ENCODE data around the gene TRIM9.

The TRIM9 gene

GRCh38 chr14:51028851-51029754 is 65.8 kb downstream of the TRIM9 start:
- no peaks in the 10 kb centered on the region for H3K4me1 ChIP-seq (ENCODE audit: insufficient read depth, low read length, poor library complexity, severe bottlenecking)
- no peaks in the 10 kb centered on the region for H4K20me1 ChIP-seq (ENCODE audit: insufficient read depth, low read length, poor library complexity, severe bottlenecking)
- no peak overlapping the region for H3K9ac ChIP-seq (ENCODE audit: low read depth, low read length, poor library complexity, severe bottlenecking)
- H3K27me3 ChIP-seq (ENCODE audit: insufficient read depth, low read length, poor library complexity, severe bottlenecking) = no peaks in the 10 kb centered on the region
- H3K79me2 ChIP-seq (ENCODE audit: insufficient read depth, low read length) = no peaks in the 10 kb centered on the region
- no peak overlapping the region for H3K4me2 ChIP-seq (ENCODE audit: low read depth, low read length, poor library complexity, severe bottlenecking)
- no peaks in the 10 kb centered on the region for H3K9me2 ChIP-seq (replicated peaks; ENCODE audit: low read depth, low read length)
- H3F3A ChIP-seq (ENCODE audit: low read depth) = no peaks in the 10 kb centered on the region
- TF ChIP-seq, protein P1, sequence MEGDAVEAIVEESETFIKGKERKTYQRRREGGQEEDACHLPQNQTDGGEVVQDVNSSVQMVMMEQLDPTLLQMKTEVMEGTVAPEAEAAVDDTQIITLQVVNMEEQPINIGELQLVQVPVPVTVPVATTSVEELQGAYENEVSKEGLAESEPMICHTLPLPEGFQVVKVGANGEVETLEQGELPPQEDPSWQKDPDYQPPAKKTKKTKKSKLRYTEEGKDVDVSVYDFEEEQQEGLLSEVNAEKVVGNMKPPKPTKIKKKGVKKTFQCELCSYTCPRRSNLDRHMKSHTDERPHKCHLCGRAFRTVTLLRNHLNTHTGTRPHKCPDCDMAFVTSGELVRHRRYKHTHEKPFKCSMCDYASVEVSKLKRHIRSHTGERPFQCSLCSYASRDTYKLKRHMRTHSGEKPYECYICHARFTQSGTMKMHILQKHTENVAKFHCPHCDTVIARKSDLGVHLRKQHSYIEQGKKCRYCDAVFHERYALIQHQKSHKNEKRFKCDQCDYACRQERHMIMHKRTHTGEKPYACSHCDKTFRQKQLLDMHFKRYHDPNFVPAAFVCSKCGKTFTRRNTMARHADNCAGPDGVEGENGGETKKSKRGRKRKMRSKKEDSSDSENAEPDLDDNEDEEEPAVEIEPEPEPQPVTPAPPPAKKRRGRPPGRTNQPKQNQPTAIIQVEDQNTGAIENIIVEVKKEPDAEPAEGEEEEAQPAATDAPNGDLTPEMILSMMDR (conservative IDR thresholded peaks at IDR 0.05; ENCODE audit: low read length) = no peak
- no peak for TF ChIP-seq EZH2phosphoT487 (IDR thresholded peaks at IDR 0.05; ENCODE audit: borderline replicate concordance)
- no peak overlapping the region for H3K4me3 ChIP-seq (ENCODE audit: low read length, poor library complexity, severe bottlenecking)
- H3K36me3 ChIP-seq (ENCODE audit: insufficient read depth, low read length) = no peaks in the 10 kb centered on the region
- H2AFZ ChIP-seq (ENCODE audit: low read length) = no peak overlapping the region
- H3K9me3 ChIP-seq (ENCODE audit: insufficient read depth, low read depth, low read length) = no peaks in the 10 kb centered on the region

DNA sequence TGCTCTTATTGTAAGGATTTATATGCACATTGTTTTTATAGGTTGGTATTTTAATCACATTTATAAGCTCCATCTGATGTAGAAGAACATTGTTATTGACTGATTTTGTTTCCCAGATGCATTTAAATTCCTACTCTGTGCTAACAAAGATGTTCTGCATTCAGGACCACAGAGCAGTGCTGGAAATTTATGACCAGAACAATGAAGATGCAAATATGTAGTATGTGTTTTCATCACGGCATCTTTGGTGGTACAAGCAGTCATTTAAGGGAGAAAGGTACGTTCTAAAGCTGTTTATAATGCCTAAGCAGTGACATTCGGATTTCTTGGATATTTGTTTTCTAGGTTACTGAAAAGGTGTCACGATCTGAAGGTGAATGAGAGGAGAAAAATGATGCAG is 66.5 kb downstream of the TRIM9 start:
- Histone ChIP-seq H3K4me2 (ENCODE audit: low read depth, low read length, poor library complexity, severe bottlenecking) (no peak overlapping the region), H2AFZ (ENCODE audit: low read length) (no peak overlapping the region), H3K27me3 (ENCODE audit: insufficient read depth, low read length, poor library complexity, severe bottlenecking) (no peaks in the 10 kb centered on the region), H3K79me2 (ENCODE audit: insufficient read depth, low read length) (no peaks in the 10 kb centered on the region), H3K9me3 (ENCODE audit: insufficient read depth, low read depth, low read length) (no peaks in the 10 kb centered on the region), H3K36me3 (ENCODE audit: insufficient read depth, low read length) (no peaks in the 10 kb centered on the region), H4K20me1 (ENCODE audit: insufficient read depth, low read length, poor library complexity, severe bottlenecking) (no peaks in the 10 kb centered on the region), H3K9ac (ENCODE audit: low read depth, low read length, poor library complexity, severe bottlenecking) (no peak overlapping the region), H3F3A (ENCODE audit: low read depth) (no peaks in the 10 kb centered on the region), H3K9me2 (replicated peaks; ENCODE audit: low read depth, low read length) (no peaks in the 10 kb centered on the region), H3K4me1 (ENCODE audit: insufficient read depth, low read length, poor library complexity, severe bottlenecking) (no peaks in the 10 kb centered on the region), H3K4me3 (ENCODE audit: low read length, poor library complexity, severe bottlenecking) (no peak overlapping the region)
- TF ChIP-seq, protein P1 (conservative IDR thresholded peaks at IDR 0.05; ENCODE audit: low read length) = no peak
- no peak for TF ChIP-seq EZH2phosphoT487 (IDR thresholded peaks at IDR 0.05; ENCODE audit: borderline replicate concordance)

- no peak overlapping the region for H3K9ac ChIP-seq (ENCODE audit: low read depth, low read length, poor library complexity, severe bottlenecking)
- H3K4me3 ChIP-seq (ENCODE audit: low read length, poor library complexity, severe bottlenecking) = no peak overlapping the region
- peaks cover 17% of the 10 kb centered on the region for H3K4me1 ChIP-seq (ENCODE audit: insufficient read depth, low read length, poor library complexity, severe bottlenecking)
- H3K9me3 ChIP-seq (ENCODE audit: insufficient read depth, low read depth, low read length) = no peaks in the 10 kb centered on the region
- peaks cover 7% of the 10 kb centered on the region; the same call in 1 of the 2 replicates for H3K36me3 ChIP-seq (ENCODE audit: insufficient read depth, low read length)
- H3K4me2 ChIP-seq (ENCODE audit: low read depth, low read length, poor library complexity, severe bottlenecking) = no peak overlapping the region
- H4K20me1 ChIP-seq (ENCODE audit: insufficient read depth, low read length, poor library complexity, severe bottlenecking) = no peaks in the 10 kb centered on the region
- no peaks in the 10 kb centered on the region for H3K79me2 ChIP-seq (ENCODE audit: insufficient read depth, low read length)
- H2AFZ ChIP-seq (ENCODE audit: low read length) = no peak overlapping the region
- no peaks in the 10 kb centered on the region for H3F3A ChIP-seq (ENCODE audit: low read depth)
- H3K27me3 ChIP-seq (ENCODE audit: insufficient read depth, low read length, poor library complexity, severe bottlenecking) = no peaks in the 10 kb centered on the region
- no peak for TF ChIP-seq EZH2phosphoT487 (IDR thresholded peaks at IDR 0.05; ENCODE audit: borderline replicate concordance)
- TF ChIP-seq, protein P1 (conservative IDR thresholded peaks at IDR 0.05; ENCODE audit: low read length) = no peak
- no peaks in the 10 kb centered on the region for H3K9me2 ChIP-seq (replicated peaks; ENCODE audit: low read depth, low read length)
These were observed 70.5 kb downstream of the TRIM9 start for GRCh38 chr14:51024377-51024776.
